Suprapubic skin (tissue), 4 donors: Measurements from ENCODE around the gene NVL.

ENCODE experiments used
- CTCF ChIP-seq, 2 donors: fragments of 200-600 bp in 1 of 2; fragments of 450-650 bp in 1 of 2; sonication (generic) in 1 of 2; IDR thresholded peaks; one replicate each; pipeline ENCODE4 v1.5.1; 2016 to 2019; ENCODE audit warnings: antibody characterized with exemption in 2 of 2, mild to moderate bottlenecking in 1 of 2, moderate library complexity in 1 of 2
- EP300 ChIP-seq: sonication (generic); formaldehyde crosslinking; IDR thresholded peaks from one replicate; pipeline ENCODE4 v1.6.1; 2017; ENCODE audit warnings: antibody characterized with exemption
- POLR2A ChIP-seq, 2 donors: fragments of 450-650 bp; IDR thresholded peaks; one replicate each; pipeline ENCODE4 v1.6.1; 2017; ENCODE audit warnings: antibody characterized with exemption in 2 of 2, mild to moderate bottlenecking in 2 of 2, moderate library complexity in 2 of 2
- POLR2AphosphoS5 ChIP-seq, 3 donors: sonication (generic); formaldehyde crosslinking; IDR thresholded peaks; one replicate each; pipeline ENCODE4 v1.6.1; 2017; ENCODE audit warnings: antibody characterized with exemption in 3 of 3

- TF ChIP-seq POLR2A (IDR thresholded peaks at IDR 0.05) (no peak), CTCF (IDR thresholded peaks at IDR 0.05) (no peak), POLR2AphosphoS5 (IDR thresholded peaks at IDR 0.05) (no peak), EP300 (no peak)
These were observed 148.5 kb downstream of the NVL start for GRCh38 chr1:224181453-224181810.
